ENCODE data around the gene CLDN19.
"Not testable (repeated sequence)": the region's sequence is repeated elsewhere in the genome, so short reads cannot be mapped to it uniquely, and the experiment has no call there.

The CLDN19 gene

DNA sequence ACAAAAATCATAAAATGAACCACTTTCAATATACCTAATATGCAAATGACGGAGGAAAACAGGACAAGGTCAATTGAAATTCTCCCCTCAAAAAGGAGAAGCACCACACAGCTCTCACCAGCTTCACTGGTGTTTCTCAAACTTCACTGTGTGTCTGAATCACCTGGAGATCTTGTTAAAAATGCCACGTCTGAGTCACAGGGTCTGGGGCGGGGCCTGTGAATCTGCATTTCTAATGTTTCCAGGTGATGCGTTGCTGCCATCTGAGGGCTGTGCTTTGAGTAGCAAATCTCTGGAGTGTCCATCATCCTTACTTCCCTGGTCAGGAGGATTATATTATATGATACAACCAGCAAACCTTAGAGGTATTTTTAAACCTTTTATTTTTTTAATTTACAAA, 9.0 kb downstream of the CLDN19 start:
- no peak overlapping the region for H3K9ac ChIP-seq (ENCODE audit: low read depth, low read length)
- H3K36me3 ChIP-seq (ENCODE audit: insufficient read depth, low read length) = no peaks in the 10 kb centered on the region
- H3K27me3 ChIP-seq (ENCODE audit: insufficient read depth, low read length) = no peaks in the 10 kb centered on the region
- no peak overlapping the region for H3K4me3 ChIP-seq (ENCODE audit: low read length)
- H3K4me1 ChIP-seq (ENCODE audit: insufficient read depth, low read length) = no peaks in the 10 kb centered on the region; the same call in 1 of the 2 replicates
- no peaks in the 10 kb centered on the region for H3K9me3 ChIP-seq (ENCODE audit: insufficient read depth, low read depth, low read length)
- WGBS = 61% methylated on average over 4 of the region's 4 CpGs
- H3K27ac ChIP-seq (ENCODE audit: low read depth, low read length) = no peak overlapping the region

DNA sequence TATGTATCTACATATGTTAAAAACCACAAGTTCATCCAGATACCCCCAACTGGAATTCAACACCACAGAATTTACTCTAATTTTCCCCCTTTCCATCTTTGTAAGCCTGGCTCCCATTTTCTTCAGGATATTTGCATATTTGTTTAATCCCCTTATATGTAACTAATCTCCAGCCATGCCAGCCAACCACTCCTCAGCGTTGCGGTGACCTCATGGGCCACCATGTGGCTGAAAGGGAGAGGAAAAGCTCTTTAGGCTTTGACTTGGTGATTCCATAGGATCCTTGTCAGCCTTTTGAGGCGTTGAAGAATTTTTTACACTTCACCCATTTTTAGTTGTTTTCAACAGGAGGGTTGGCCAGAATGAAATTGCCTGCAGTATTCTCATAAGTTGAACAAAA, 10.0 kb downstream of the CLDN19 start:
- H3K36me3 ChIP-seq (ENCODE audit: insufficient read depth, low read length) = no peaks in the 10 kb centered on the region
- no peak overlapping the region for H3K4me3 ChIP-seq (ENCODE audit: low read length)
- no peaks in the 10 kb centered on the region for H3K27me3 ChIP-seq (ENCODE audit: insufficient read depth, low read length)
- H3K9ac ChIP-seq (ENCODE audit: low read depth, low read length) = no peak overlapping the region
- 79% methylated on average over 3 of the region's 3 CpGs for WGBS
- H3K9me3 ChIP-seq (ENCODE audit: insufficient read depth, low read depth, low read length) = no peaks in the 10 kb centered on the region
- H3K27ac ChIP-seq (ENCODE audit: low read depth, low read length) = no peak overlapping the region
- H3K4me1 ChIP-seq (ENCODE audit: insufficient read depth, low read length) = no peaks in the 10 kb centered on the region; the same call in 1 of the 2 replicates

DNA sequence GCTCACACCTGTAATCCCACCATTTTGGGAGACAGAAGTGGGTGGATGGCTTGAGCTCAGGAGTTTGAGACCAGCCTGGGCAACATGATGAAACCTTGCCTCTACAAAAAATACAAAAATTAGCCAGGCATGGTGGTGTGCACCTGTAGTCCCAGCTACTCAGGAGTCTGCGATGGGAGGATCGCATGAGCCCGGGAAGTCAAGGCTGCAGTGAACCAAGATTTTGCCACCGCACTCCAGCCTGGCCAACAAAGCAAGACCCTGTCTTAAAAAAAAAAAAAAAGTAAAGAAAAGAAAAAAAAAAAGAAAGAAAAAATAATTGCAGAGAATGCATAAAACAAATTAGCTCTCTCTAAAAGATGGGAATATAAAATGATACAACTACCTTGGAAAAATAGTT, 14.2 kb downstream of the CLDN19 start:
- H3K27me3 ChIP-seq (ENCODE audit: insufficient read depth, low read length); H3K4me3 ChIP-seq (ENCODE audit: low read length); H3K4me1 ChIP-seq (ENCODE audit: insufficient read depth, low read length); H3K27ac ChIP-seq (ENCODE audit: low read depth, low read length); H3K36me3 ChIP-seq (ENCODE audit: insufficient read depth, low read length); H3K9ac ChIP-seq (ENCODE audit: low read depth, low read length); H3K9me3 ChIP-seq (ENCODE audit: insufficient read depth, low read depth, low read length): not testable (repeated sequence)
- WGBS = 98% methylated on average over 4 of the region's 4 CpGs

DNA sequence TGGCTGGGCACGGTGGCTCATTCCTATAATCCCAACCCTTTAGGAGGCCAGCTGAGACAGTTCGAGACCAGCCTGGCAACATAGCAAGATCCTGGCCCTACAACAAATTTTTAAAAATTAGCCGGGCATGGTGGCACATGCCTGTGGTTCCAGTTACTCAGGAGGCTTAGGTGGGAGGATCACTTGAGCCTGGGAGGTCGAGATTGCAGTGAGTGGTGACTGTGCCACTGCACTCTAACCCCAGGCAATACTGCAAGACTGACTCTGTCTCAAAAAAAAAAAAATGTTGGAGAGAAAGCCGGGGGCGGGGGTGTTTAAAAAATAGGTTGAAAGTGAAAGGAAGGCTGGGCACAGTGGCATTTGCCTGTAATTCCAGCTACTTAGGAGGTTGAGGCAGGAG, 16.5 kb downstream of the CLDN19 start:
- Histone ChIP-seq H3K27me3 (ENCODE audit: insufficient read depth, low read length) (no peaks in the 10 kb centered on the region), H3K36me3 (ENCODE audit: insufficient read depth, low read length) (0 out of 2 replicates have a peak, but pooled peaks cover 3% of the 10 kb centered on the region), H3K9ac (ENCODE audit: low read depth, low read length) (no peak overlapping the region), H3K27ac (ENCODE audit: low read depth, low read length) (no peak overlapping the region), H3K4me3 (ENCODE audit: low read length) (no peak overlapping the region), H3K9me3 (ENCODE audit: insufficient read depth, low read depth, low read length) (no peaks in the 10 kb centered on the region), H3K4me1 (ENCODE audit: insufficient read depth, low read length) (no peaks in the 10 kb centered on the region)
- WGBS = 86% methylated on average over 6 of the region's 6 CpGs

DNA sequence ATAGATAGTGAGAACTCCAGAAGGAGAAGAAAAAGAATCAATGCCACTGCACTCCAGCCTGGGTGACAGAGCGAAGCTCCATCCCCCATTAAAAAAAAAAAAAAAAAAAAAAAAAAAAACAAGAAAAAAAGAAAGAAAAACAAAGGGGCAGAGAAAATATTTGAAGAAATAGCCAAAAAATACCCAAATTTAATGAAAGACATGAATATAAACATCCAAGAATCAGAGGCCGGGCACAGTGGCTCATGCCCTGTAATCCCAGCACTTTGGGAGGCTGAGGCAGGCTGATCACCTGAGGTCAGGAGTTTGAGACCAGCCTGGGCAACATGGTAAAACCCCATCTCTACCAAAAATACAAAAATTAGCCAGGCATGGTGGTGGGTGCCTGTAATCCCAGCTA, 17.6 kb downstream of the CLDN19 start:
- not testable (repeated sequence) for H3K9me3 ChIP-seq (ENCODE audit: insufficient read depth, low read depth, low read length); H3K4me1 ChIP-seq (ENCODE audit: insufficient read depth, low read length); H3K27me3 ChIP-seq (ENCODE audit: insufficient read depth, low read length); H3K9ac ChIP-seq (ENCODE audit: low read depth, low read length); H3K4me3 ChIP-seq (ENCODE audit: low read length); H3K27ac ChIP-seq (ENCODE audit: low read depth, low read length); H3K36me3 ChIP-seq (ENCODE audit: insufficient read depth, low read length)
- WGBS = 96% methylated on average over 1 of the region's 2 CpGs

DNA sequence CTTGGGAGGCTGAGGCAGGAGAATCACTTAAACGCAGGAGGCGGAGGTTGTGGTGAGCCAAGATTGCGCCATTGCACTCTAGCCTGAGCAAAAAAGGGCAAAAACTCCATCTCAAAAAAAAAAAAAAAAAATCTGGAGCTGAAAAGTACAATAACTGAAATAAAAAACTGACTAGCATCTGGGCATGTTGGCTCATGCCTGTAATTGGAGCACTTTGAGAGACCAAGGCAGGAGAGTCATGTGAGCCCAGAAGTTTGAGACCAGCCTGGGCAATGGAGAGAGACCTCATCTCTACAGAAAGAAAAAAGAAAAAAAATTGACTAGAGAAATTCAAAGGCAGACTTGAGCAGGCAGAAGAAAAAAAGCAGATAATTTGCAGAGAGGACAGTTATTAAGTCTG, 18.1 kb downstream of the CLDN19 start:
- Histone ChIP-seq H3K36me3 (ENCODE audit: insufficient read depth, low read length) (peaks cover 3% of the 10 kb centered on the region; the same call in 1 of the 2 replicates), H3K4me1 (ENCODE audit: insufficient read depth, low read length) (no peaks in the 10 kb centered on the region), H3K9ac (ENCODE audit: low read depth, low read length) (no peak overlapping the region), H3K27me3 (ENCODE audit: insufficient read depth, low read length) (no peaks in the 10 kb centered on the region), H3K27ac (ENCODE audit: low read depth, low read length) (no peak overlapping the region), H3K9me3 (ENCODE audit: insufficient read depth, low read depth, low read length) (no peaks in the 10 kb centered on the region), H3K4me3 (ENCODE audit: low read length) (no peak overlapping the region)
- WGBS = 100% methylated on average over 3 of the region's 3 CpGs

DNA sequence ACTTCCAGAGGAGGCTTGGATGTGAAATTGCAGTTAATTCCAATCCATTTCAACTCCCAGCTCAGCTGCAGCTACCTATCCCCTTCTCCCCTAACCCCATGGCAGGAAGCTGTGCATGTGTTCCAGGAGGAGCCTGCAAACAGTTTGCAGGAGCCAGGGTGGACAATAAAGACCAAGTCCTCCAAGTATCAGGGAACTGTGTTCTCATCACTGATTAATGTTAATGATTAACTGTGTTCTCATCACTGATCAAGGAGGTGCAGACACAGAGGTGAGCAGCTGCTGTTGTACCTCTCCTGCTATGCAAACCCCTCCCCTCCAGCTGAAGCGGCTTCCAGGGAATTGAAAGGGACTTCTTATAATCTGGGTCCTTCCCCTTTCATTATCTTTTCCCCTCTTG, 19.2 kb downstream of the CLDN19 start:
- Histone ChIP-seq H3K4me1 (ENCODE audit: insufficient read depth, low read length) (no peaks in the 10 kb centered on the region), H3K27me3 (ENCODE audit: insufficient read depth, low read length) (no peaks in the 10 kb centered on the region), H3K27ac (ENCODE audit: low read depth, low read length) (no peak overlapping the region), H3K9me3 (ENCODE audit: insufficient read depth, low read depth, low read length) (no peaks in the 10 kb centered on the region), H3K36me3 (ENCODE audit: insufficient read depth, low read length) (peaks cover 3% of the 10 kb centered on the region; the same call in 1 of the 2 replicates), H3K9ac (ENCODE audit: low read depth, low read length) (no peak overlapping the region), H3K4me3 (ENCODE audit: low read length) (no peak overlapping the region)
- WGBS = 71% methylated on average over 1 of the region's 1 CpG

DNA sequence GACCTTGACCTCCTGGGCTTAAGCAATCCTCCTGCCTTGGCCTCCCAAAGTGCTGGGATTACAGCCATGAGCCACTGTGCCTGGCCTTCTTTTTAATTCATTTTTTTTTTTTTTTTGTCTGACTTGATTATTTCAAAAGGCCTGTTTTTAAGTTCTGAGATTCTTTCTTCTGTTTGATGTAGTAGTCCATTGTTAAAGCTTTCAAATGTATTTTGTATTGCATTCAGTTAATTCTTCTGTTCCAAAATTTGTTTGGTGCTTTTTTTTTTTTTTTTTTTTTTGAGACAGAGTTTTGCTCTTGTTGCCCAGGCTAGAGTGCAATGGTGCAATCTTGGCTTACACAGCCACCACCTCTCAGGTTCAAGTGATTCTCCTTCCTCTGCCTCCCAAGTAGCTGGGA, 25.6 kb downstream of the CLDN19 start:
- H3K9ac ChIP-seq (ENCODE audit: low read depth, low read length); H3K9me3 ChIP-seq (ENCODE audit: insufficient read depth, low read depth, low read length); H3K27ac ChIP-seq (ENCODE audit: low read depth, low read length); H3K27me3 ChIP-seq (ENCODE audit: insufficient read depth, low read length); H3K4me1 ChIP-seq (ENCODE audit: insufficient read depth, low read length); H3K4me3 ChIP-seq (ENCODE audit: low read length): not testable (repeated sequence)
- H3K36me3 ChIP-seq (ENCODE audit: insufficient read depth, low read length) = peaks cover 37% of the 10 kb centered on the region

DNA sequence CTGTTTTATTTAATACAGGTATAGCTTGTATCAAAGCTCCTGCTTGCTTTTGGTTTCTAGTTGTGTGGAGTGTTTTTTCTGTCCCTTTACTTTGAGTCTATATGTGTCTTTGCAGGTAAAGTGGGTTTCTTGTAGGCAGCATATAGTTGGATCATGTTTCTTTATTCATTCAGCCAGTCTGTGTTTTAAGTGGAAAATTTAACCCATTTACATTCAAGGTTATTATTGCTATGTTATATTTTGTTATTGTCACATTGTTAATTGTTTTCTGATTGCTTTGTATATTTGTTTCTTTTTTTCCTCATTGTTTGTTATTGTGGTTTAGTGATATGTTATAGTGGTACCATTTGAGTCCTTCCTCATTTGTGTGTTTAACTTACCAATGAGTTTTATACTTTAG, 26.7 kb downstream of the CLDN19 start:
- H3K4me3 ChIP-seq (ENCODE audit: low read length) = no peak overlapping the region
- H3K36me3 ChIP-seq (ENCODE audit: insufficient read depth, low read length) = peaks cover 39% of the 10 kb centered on the region

DNA sequence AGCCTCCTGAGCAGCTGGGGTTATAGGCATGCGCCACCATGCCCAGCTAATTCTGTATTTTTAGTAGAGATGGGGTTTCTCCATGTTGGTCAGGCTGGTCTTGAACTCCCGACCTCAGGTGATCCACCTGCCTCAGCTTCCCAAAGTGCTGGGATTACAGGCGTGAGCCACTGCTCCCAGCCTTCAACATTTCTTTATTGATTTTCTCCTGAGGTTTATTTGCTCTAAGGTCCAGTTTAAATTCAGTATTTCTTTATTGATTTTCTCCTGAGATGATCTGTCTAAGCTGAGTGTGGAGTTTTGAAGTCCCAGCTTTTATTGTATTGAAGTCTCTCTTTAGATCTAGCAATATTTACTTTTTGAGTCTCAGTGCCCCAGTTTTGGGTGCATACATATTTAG, 27.2 kb downstream of the CLDN19 start:
- H3K27me3 ChIP-seq (ENCODE audit: insufficient read depth, low read length); H3K9ac ChIP-seq (ENCODE audit: low read depth, low read length); H3K27ac ChIP-seq (ENCODE audit: low read depth, low read length); H3K4me3 ChIP-seq (ENCODE audit: low read length); H3K9me3 ChIP-seq (ENCODE audit: insufficient read depth, low read depth, low read length); H3K4me1 ChIP-seq (ENCODE audit: insufficient read depth, low read length): not testable (repeated sequence)
- H3K36me3 ChIP-seq (ENCODE audit: insufficient read depth, low read length) = peaks cover 44% of the 10 kb centered on the region
- WGBS = 93% methylated on average over 2 of the region's 3 CpGs

More for the DNA sequence above, 26.7 kb downstream of the CLDN19 start:
- Histone ChIP-seq H3K9me3 (ENCODE audit: insufficient read depth, low read depth, low read length) (no peaks in the 10 kb centered on the region), H3K4me1 (ENCODE audit: insufficient read depth, low read length) (no peaks in the 10 kb centered on the region), H3K27me3 (ENCODE audit: insufficient read depth, low read length) (no peaks in the 10 kb centered on the region), H3K9ac (ENCODE audit: low read depth, low read length) (no peak overlapping the region), H3K27ac (ENCODE audit: low read depth, low read length) (no peak overlapping the region)

DNA sequence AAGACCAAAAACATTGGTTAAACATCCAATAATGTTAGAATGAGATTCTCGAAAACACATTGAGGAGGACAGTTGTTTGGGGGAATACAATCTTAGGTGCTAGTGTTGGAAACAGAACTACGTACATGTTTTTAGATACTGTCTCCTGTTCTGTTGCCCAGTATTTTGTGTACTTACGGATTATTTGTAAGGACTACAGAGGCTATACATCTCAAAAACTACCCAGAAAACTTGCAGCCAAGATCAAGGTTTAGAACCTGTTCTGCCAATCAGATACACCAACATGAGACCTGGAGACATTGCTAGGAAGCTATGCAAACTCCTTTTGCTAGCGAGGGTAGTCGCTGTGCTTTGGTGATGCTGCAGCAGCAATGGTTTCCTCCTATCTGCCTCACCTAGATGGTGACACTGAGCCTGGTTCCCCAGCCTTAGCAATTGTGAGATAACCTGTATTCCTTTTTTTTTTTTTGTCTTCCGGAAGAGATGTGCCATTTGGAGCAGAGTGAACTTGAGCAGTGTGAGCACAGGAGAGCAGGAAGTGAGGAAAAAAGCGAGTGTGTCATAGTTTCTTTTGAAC, 36.1 kb downstream of the CLDN19 start:
- Histone ChIP-seq H3K9ac (ENCODE audit: low read depth, low read length) (no peak overlapping the region), H3K27me3 (ENCODE audit: insufficient read depth, low read length) (no peaks in the 10 kb centered on the region), H3K4me3 (ENCODE audit: low read length) (no peak overlapping the region), H3K27ac (ENCODE audit: low read depth, low read length) (no peak overlapping the region), H3K4me1 (ENCODE audit: insufficient read depth, low read length) (no peaks in the 10 kb centered on the region), H3K36me3 (ENCODE audit: insufficient read depth, low read length) (peaks cover 95% of the 10 kb centered on the region), H3K9me3 (ENCODE audit: insufficient read depth, low read depth, low read length) (no peaks in the 10 kb centered on the region)
- WGBS = 96% methylated on average over 7 of the region's 7 CpGs

DNA sequence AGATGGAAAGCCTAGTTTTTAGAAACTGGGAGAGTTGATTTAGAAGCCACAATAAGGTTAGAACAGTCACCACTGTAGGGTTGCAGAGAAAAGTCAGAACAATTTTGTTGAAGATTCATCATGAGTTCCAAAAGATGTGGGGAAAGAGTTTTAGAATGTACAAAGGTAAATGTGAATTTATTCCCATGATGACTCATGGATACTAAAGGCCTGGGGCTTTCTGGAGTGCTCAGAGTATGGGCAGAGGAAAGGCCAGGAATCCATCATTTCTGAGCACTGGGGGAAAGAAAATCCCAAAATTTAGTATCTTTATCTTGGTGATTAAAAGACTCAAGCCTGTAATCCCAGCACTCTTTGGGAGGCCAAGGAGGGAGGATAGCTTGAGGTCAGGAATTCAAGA, 40.0 kb downstream of the CLDN19 start:
- peaks cover 99% of the 10 kb centered on the region for H3K36me3 ChIP-seq (ENCODE audit: insufficient read depth, low read length)

More for the DNA sequence above, 40.0 kb downstream of the CLDN19 start:
- no peaks in the 10 kb centered on the region for H3K9me3 ChIP-seq (ENCODE audit: insufficient read depth, low read depth, low read length)
- H3K27ac ChIP-seq (ENCODE audit: low read depth, low read length) = no peak overlapping the region
- H3K4me3 ChIP-seq (ENCODE audit: low read length) = no peak overlapping the region
- H3K27me3 ChIP-seq (ENCODE audit: insufficient read depth, low read length) = no peaks in the 10 kb centered on the region
- H3K4me1 ChIP-seq (ENCODE audit: insufficient read depth, low read length) = no peaks in the 10 kb centered on the region
- no peak overlapping the region for H3K9ac ChIP-seq (ENCODE audit: low read depth, low read length)
